Activated CD4-positive, alpha-beta T cell treated with anti-CD3 and anti-CD28 coated beads for 24 hours (primary cell): Measurements from ENCODE around the gene POLR1D.
"Not testable (repeated sequence)": the region's sequence is repeated elsewhere in the genome, so short reads cannot be mapped to it uniquely, and the experiment has no call there.

Experiments used
- DNase-seq, 2 donors: peaks; one replicate each; pipeline ENCODE4 v3.0.0-alpha.2; 2020; ENCODE audit warnings: low read depth in 2 of 2

POLR1D gene

GRCh38 chr13:27617881-27618321 lies 3.8 kb upstream of the POLR1D start:
- DNase-seq = no peak

- no peak for DNase-seq
Observed at GRCh38 chr13:27619093-27619727, 2.5 kb upstream of the POLR1D start.

- DNase-seq = peak; percentile 4 to 23
Observed at GRCh38 chr13:27619728-27620376, 1.8 kb upstream of the POLR1D start.

- DNase-seq = peak; percentile 93 to 95
Observed at GRCh38 chr13:27620377-27621115, 1.1 kb upstream of the POLR1D start, which contains the start of gene LNX2. TSS of gene LNX2 (minus strand) at chr13:27620529. CDS start at chr13:27581703, 38,826 bp downstream.

GRCh38 chr13:27621116-27621365 lies 651 bp upstream of the POLR1D start:
- DNase-seq = no peak

- no peak for DNase-seq
Observed at GRCh38 chr13:27622102-27622820, 569 bp downstream of the POLR1D start.

GRCh38 chr13:27622881-27623280 lies 1.2 kb downstream of the POLR1D start:
- DNase-seq = no peak

GRCh38 chr13:27624071-27624470 lies 2.4 kb downstream of the POLR1D start:
- no peak for DNase-seq

GRCh38 chr13:27625839-27626238 lies 4.1 kb downstream of the POLR1D start:
- DNase-seq = no peak

- DNase-seq = no peak
Observed at GRCh38 chr13:27627380-27627779, 5.7 kb downstream of the POLR1D start.

- DNase-seq = no peak
Observed at GRCh38 chr13:27628081-27628480, 6.4 kb downstream of the POLR1D start.

- not testable (repeated sequence) for DNase-seq
Observed at GRCh38 chr13:27628766-27629165, 7.1 kb downstream of the POLR1D start.

- DNase-seq = no peak
Observed at GRCh38 chr13:27631156-27631555, 9.5 kb downstream of the POLR1D start.

- no peak for DNase-seq
Observed at GRCh38 chr13:27631665-27632064, 10.0 kb downstream of the POLR1D start.

- DNase-seq = no peak
Observed at GRCh38 chr13:27632214-27632613, 10.5 kb downstream of the POLR1D start.

- DNase-seq = no peak
Observed at GRCh38 chr13:27632648-27633047, 11.0 kb downstream of the POLR1D start.

- no peak for DNase-seq
Observed at GRCh38 chr13:27634231-27634630, 12.5 kb downstream of the POLR1D start.

- no peak for DNase-seq
Observed at GRCh38 chr13:27634791-27635190, 13.1 kb downstream of the POLR1D start.

- no peak for DNase-seq
Observed at GRCh38 chr13:27635266-27635665, 13.6 kb downstream of the POLR1D start.

- no peak for DNase-seq
Observed at GRCh38 chr13:27636589-27637288, 15.0 kb downstream of the POLR1D start.

GRCh38 chr13:27637289-27637626 lies 15.6 kb downstream of the POLR1D start:
- no peak for DNase-seq

- no peak for DNase-seq
Observed at GRCh38 chr13:27638001-27638400, 16.3 kb downstream of the POLR1D start.
